Stimulated activated naive CD4-positive, alpha-beta T cell treated with Interleukin-2 at 50 U/mL for 16 hours (primary cell): ENCODE results near the gene KRAS.
"Not testable (repeated sequence)": the region's sequence is repeated elsewhere in the genome, so short reads cannot be mapped to it uniquely, and the experiment has no call there.

Experiments used
- DNase-seq: peaks from one replicate; lab custom pipeline; 2025; lab: John Stamatoyannopoulos, UW

KRAS gene

GRCh38 chr12:25250744-25251730 lies at the start of gene KRAS:
KRAS (minus strand) TSS chr12:25250929.
- peak; percentile 89 for DNase-seq

GRCh38 chr12:25296381-25296780 lies 45.7 kb upstream of the KRAS start:
- no peak for DNase-seq

- no peak for DNase-seq
Measured at GRCh38 chr12:25295361-25295760, 44.6 kb upstream of the KRAS start.

- DNase-seq: no peak
Measured at GRCh38 chr12:25293653-25294052, 42.9 kb upstream of the KRAS start.

- not testable (repeated sequence) for DNase-seq
Measured at GRCh38 chr12:25292810-25293221, 42.1 kb upstream of the KRAS start.

GRCh38 chr12:25287610-25288009 lies 36.9 kb upstream of the KRAS start:
- no peak for DNase-seq

GRCh38 chr12:25286837-25287236 lies 36.1 kb upstream of the KRAS start:
- DNase-seq: no peak

GRCh38 chr12:25284024-25284423 lies 33.3 kb upstream of the KRAS start:
- DNase-seq: no peak

- no peak for DNase-seq
Measured at GRCh38 chr12:25283006-25283405, 32.3 kb upstream of the KRAS start.

GRCh38 chr12:25280082-25280481 lies 29.4 kb upstream of the KRAS start:
- no peak for DNase-seq

- no peak for DNase-seq
Measured at GRCh38 chr12:25278269-25278668, 27.5 kb upstream of the KRAS start.

- peak; percentile 51 for DNase-seq
Measured at GRCh38 chr12:25276199-25276937, 25.6 kb upstream of the KRAS start.

GRCh38 chr12:25271486-25272098 lies 20.9 kb upstream of the KRAS start:
- DNase-seq: no peak

- DNase-seq: no peak
Measured at GRCh38 chr12:25269701-25270100, 19.0 kb upstream of the KRAS start.

- no peak for DNase-seq
Measured at GRCh38 chr12:25266497-25266896, 15.8 kb upstream of the KRAS start.

GRCh38 chr12:25264862-25265261 lies 14.1 kb upstream of the KRAS start:
- no peak for DNase-seq

- no peak for DNase-seq
Measured at GRCh38 chr12:25264114-25264513, 13.4 kb upstream of the KRAS start.

- no peak for DNase-seq
Measured at GRCh38 chr12:25263594-25263993, 12.9 kb upstream of the KRAS start.

- DNase-seq: no peak
Measured at GRCh38 chr12:25262389-25263074, 11.8 kb upstream of the KRAS start.

GRCh38 chr12:25257590-25258324 lies 7.0 kb upstream of the KRAS start:
- no peak for DNase-seq

- no peak for DNase-seq
Measured at GRCh38 chr12:25256826-25257225, 6.1 kb upstream of the KRAS start.
